B cell (primary cell): ENCODE data around the gene SLC49A3. TPM values are rescaled to one million over a fixed set of nuclear protein-coding genes. Genes with fewer than 3 reads are reported as not detected.
"Not testable (repeated sequence)": the region's sequence is repeated elsewhere in the genome, so short reads cannot be mapped to it uniquely, and the experiment has no call there.

ENCODE experiments used
- ATAC-seq: fragments of 200-7000 bp; cut with Tn5 transposase; one replicate; pipeline ENCODE4 v1.10.0; 2021; ENCODE audit warnings: low read depth, mild to moderate bottlenecking, moderate number of reproducible peaks, moderate library complexity
- CTCF ChIA-PET: fragments of 350-600 bp; sonication (Branson Sonifier 250); formaldehyde crosslinking; loops from one replicate; lab custom pipeline; 2021; ENCODE audit warnings: antibody characterized with exemption, inconsistent platforms; lab: Charles Lee
- POLR2A ChIA-PET: fragments of 350-600 bp; sonication (Branson Sonifier 250); formaldehyde crosslinking; loops from one replicate; lab custom pipeline; 2021; ENCODE audit warnings: antibody characterized with exemption; lab: Charles Lee
- DNase-seq: peaks from one replicate; pipeline ENCODE4 v3.0.0; 2013
- H2AFZ ChIP-seq: 2 replicates; pipeline ENCODE4 v1.6.1; 2012; ENCODE audit warnings: mild to moderate bottlenecking, low read depth, low read length; ENCODE audit not compliant: insufficient read depth, poor library complexity, severe bottlenecking
- H3K27ac ChIP-seq, 2 donors: 1 replicate in 1 of 2; 2 replicates in 1 of 2; pipeline ENCODE4 v1.5.1; 2012 to 2013; ENCODE audit warnings: low read length in 2 of 2, mild to moderate bottlenecking in 2 of 2, moderate library complexity in 1 of 2
- H3K27me3 ChIP-seq, 4 experiments: fragments of 200-600 bp in 1 of 4; sonication (generic) in 1 of 4; replicated peaks in 1 of 4; 1 replicate in 2 of 4; 2 replicates in 2 of 4; pipeline versions ENCODE4 v1.6.1 to v1.7.0; 2013 to 2016; ENCODE audit warnings: low read length in 3 of 4, mild to moderate bottlenecking in 2 of 4, mixed read lengths in 1 of 4, moderate library complexity in 1 of 4; ENCODE audit not compliant: insufficient read depth in 4 of 4, control insufficient read depth in 3 of 4; ENCODE audit errors: control extremely low read depth in 1 of 4
- H3K36me3 ChIP-seq, 2 experiments: replicated peaks in 1 of 2; 1 replicate in 1 of 2; 2 replicates in 1 of 2; pipeline versions ENCODE4 v1.6.1 to v1.7.1; 2013; ENCODE audit warnings: low read length in 1 of 2; ENCODE audit not compliant: insufficient read depth in 2 of 2, control insufficient read depth in 1 of 2; ENCODE audit errors: control extremely low read depth in 1 of 2, extremely low read depth in 1 of 2
- H3K4me1 ChIP-seq, 2 donors: fragments of 200-600 bp in 1 of 2; sonication (generic) in 1 of 2; 1 replicate in 1 of 2; 2 replicates in 1 of 2; pipeline versions ENCODE4 v1.5.1 to v1.6.1; 2013 to 2017; ENCODE audit warnings: low read length in 2 of 2; ENCODE audit not compliant: control insufficient read depth in 2 of 2, insufficient read depth in 2 of 2
- H3K4me2 ChIP-seq: replicated peaks from 2 replicates; pipeline ENCODE3; 2012; ENCODE audit warnings: mild to moderate bottlenecking, low read depth, low read length; ENCODE audit not compliant: poor library complexity, severe bottlenecking
- H3K4me3 ChIP-seq, 5 experiments: fragments of 200-600 bp in 1 of 5; sonication (generic) in 1 of 5; 1 replicate in 3 of 5; 2 replicates in 2 of 5; pipeline versions ENCODE4 v1.5.1 to v1.7.0; 2011 to 2016; ENCODE audit warnings: low read length in 4 of 5, mild to moderate bottlenecking in 4 of 5, low read depth in 2 of 5, control low read depth in 1 of 5, moderate library complexity in 1 of 5; ENCODE audit not compliant: insufficient read depth in 1 of 5; ENCODE audit errors: control extremely low read depth in 1 of 5, extremely low read depth in 1 of 5
- H3K79me2 ChIP-seq: fragments of 200-600 bp; sonication (generic); one replicate; pipeline ENCODE4 v1.6.0; 2016; ENCODE audit warnings: low read length; ENCODE audit not compliant: control insufficient read depth, insufficient read depth
- H3K9ac ChIP-seq: fragments of 200-600 bp; sonication (generic); 2 replicates; pipeline ENCODE4 v1.6.1; 2017; ENCODE audit warnings: mild to moderate bottlenecking, low read length, moderate library complexity
- H3K9me3 ChIP-seq, 3 donors: one replicate each; pipeline versions ENCODE4 v1.6.1 to v1.7.1; 2013; ENCODE audit warnings: low read length in 2 of 3; ENCODE audit not compliant: control insufficient read depth in 2 of 3, insufficient read depth in 1 of 3; ENCODE audit errors: control extremely low read depth in 1 of 3
- H4K20me1 ChIP-seq: 2 replicates; pipeline ENCODE4 v1.6.0; 2012; ENCODE audit warnings: mild to moderate bottlenecking, low read length; ENCODE audit not compliant: insufficient read depth, control insufficient read depth, poor library complexity, severe bottlenecking
- H3K27ac Mint-ChIP-seq: one replicate; pipeline ENCODE4 v1.8.0; 2021; ENCODE audit warnings: mixed read lengths
- H3K27me3 Mint-ChIP-seq: one replicate; pipeline ENCODE4 v1.8.0; 2021; ENCODE audit warnings: mixed read lengths
- H3K4me1 Mint-ChIP-seq: one replicate; pipeline ENCODE4 v1.8.0; 2021; ENCODE audit warnings: mixed read lengths
- H3K4me3 Mint-ChIP-seq: one replicate; pipeline ENCODE4 v1.8.0; 2021; ENCODE audit warnings: mixed read lengths
- H3K9me3 Mint-ChIP-seq: one replicate; pipeline ENCODE4 v1.8.0; 2022; ENCODE audit warnings: mixed read lengths; ENCODE audit not compliant: insufficient read depth
- EZH2 ChIP-seq: IDR thresholded peaks from 2 replicates; pipeline ENCODE4 v1.6.1; 2012; ENCODE audit warnings: borderline replicate concordance, low read depth, mild to moderate bottlenecking, moderate library complexity, low read length; ENCODE audit not compliant: insufficient read depth, poor library complexity, severe bottlenecking
- WGBS: methylation state at CpG from one replicate; pipeline ENCODE4 v1.1.5; 2013; ENCODE audit warnings: missing lambda C conversion rate; ENCODE audit not compliant: insufficient coverage; 5-methylcytosine and 5-hydroxymethylcytosine counted together
- intact Hi-C: fragments of 100-400 bp; cut with micrococcal nuclease; formaldehyde crosslinking; loops from one replicate; pipeline ENCODE4 v1.10.0; 2022
- polyA plus RNA-seq: library from polyadenylated mRNA; depleted of rRNA; stranded (reverse); fragments of >200 nt; gene quantifications from 2 replicates; pipeline ENCODE4 v1.2.3, GENCODE V29; 2012
- total RNA-seq, 2 donors: library from RNA; stranded (reverse); fragments of 120-200 nt in 1 of 2; gene quantifications; 1 replicate in 1 of 2; 2 replicates in 1 of 2; pipeline versions ENCODE4 v1.2.3 to v1.2.4, GENCODE V29; 2013 to 2022
- TF ChIP-seq, protein P1 (sequence below): fragments of 200-600 bp; IDR thresholded peaks from one replicate; pipeline ENCODE4 v1.8.0; 2022; ENCODE audit warnings: antibody characterized with exemption, mild to moderate bottlenecking

SLC49A3 gene
- total and polyA plus RNA-seq, 2 donors (not counting 1 experiment from before 2014, with no cell fraction given) = 2.0 to 4.3 TPM

DNA sequence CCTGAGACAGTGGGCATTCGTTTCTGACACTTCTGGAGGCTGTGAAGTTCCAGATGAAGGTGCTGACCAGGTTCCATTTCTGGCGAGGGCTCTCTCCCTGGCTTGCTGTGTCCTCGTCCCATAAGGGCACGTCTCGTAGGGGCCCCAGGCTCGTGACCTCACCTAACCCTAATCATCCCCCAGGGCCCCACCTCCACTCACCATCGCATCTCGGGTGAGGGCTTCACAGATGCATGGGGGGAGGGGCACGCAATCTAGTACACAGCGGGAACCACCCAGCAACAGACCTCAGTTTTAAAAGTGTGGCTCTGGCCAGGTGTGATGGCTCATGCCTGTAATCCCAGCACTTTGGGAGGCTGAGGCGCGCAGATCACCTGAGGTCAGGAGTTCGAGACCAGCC lies 41.5 kb downstream of the SLC49A3 start:
- 70% methylated on average over 11 of the region's 13 CpGs for WGBS
- Histone ChIP-seq H3K27me3 (peaks cover 0 to 8% (median 1%) of the 10 kb centered on the region in 4 experiments), H3K27ac (no peak overlapping the region), H3K4me3 (no peak overlapping the region), H3K4me2 (no peak overlapping the region), H3K36me3 (no peaks in the 10 kb centered on the region), H2AFZ (no peak overlapping the region), H3K9me3 (peaks cover 0 to 30% (median 2%) of the 10 kb centered on the region in 3 donors), H3K4me1 (no peaks in the 10 kb centered on the region), H4K20me1 (no peaks in the 10 kb centered on the region), H3K79me2 (no peaks in the 10 kb centered on the region), H3K9ac (no peak overlapping the region)
- TF ChIP-seq EZH2 = no peak
- TF ChIP-seq, protein P1, sequence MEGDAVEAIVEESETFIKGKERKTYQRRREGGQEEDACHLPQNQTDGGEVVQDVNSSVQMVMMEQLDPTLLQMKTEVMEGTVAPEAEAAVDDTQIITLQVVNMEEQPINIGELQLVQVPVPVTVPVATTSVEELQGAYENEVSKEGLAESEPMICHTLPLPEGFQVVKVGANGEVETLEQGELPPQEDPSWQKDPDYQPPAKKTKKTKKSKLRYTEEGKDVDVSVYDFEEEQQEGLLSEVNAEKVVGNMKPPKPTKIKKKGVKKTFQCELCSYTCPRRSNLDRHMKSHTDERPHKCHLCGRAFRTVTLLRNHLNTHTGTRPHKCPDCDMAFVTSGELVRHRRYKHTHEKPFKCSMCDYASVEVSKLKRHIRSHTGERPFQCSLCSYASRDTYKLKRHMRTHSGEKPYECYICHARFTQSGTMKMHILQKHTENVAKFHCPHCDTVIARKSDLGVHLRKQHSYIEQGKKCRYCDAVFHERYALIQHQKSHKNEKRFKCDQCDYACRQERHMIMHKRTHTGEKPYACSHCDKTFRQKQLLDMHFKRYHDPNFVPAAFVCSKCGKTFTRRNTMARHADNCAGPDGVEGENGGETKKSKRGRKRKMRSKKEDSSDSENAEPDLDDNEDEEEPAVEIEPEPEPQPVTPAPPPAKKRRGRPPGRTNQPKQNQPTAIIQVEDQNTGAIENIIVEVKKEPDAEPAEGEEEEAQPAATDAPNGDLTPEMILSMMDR = no peak
- ATAC-seq (no peak), DNase-seq (no peak)
- H3K9me3 Mint-ChIP-seq = no peaks in the 10 kb centered on the region
- ChIA-PET CTCF (no interaction called here), POLR2A (no interaction called here)
- peaks cover 16% of the 10 kb centered on the region for H3K27me3 Mint-ChIP-seq
- intact Hi-C loops = no loop called here
- H3K4me3 Mint-ChIP-seq = no peak overlapping the region
- H3K27ac Mint-ChIP-seq = no peak overlapping the region
- no peaks in the 10 kb centered on the region for H3K4me1 Mint-ChIP-seq

DNA sequence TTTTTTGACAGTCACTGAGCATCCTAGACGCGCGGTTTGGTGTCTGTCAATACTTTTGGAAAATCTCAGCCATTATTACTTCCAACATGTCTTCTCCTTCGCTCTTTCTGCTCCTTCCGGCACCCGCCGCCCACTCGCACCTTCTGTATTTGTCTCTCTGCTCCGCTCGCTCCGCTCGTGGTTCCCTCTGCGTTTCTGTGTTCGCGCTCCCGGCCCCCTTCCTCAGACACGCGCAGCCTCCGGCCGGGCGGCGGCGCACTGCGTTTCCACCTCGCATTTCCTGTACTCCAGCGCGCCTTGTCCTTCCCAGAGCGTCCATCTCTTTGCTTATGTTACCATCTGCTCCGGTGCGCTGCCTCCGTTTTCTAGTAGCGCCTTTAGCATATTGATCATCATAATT lies 42.5 kb downstream of the SLC49A3 start:
- Histone ChIP-seq H3K27ac (no peak overlapping the region), H4K20me1 (no peaks in the 10 kb centered on the region), H3K4me2 (no peak overlapping the region), H2AFZ (no peak overlapping the region), H3K4me3 (no peak overlapping the region), H3K9ac (no peak overlapping the region), H3K36me3 (no peaks in the 10 kb centered on the region), H3K9me3 (peaks cover 0 to 39% (median 2%) of the 10 kb centered on the region in 3 donors), H3K79me2 (no peaks in the 10 kb centered on the region), H3K4me1 (no peaks in the 10 kb centered on the region), H3K27me3 (peaks cover 0 to 8% (median 1%) of the 10 kb centered on the region in 4 experiments)
- TF ChIP-seq, protein P1 = no peak
- no peak for TF ChIP-seq EZH2
- ChIA-PET CTCF (no interaction called here), POLR2A (no interaction called here)
- ATAC-seq (no peak), DNase-seq (no peak)
- H3K27me3 Mint-ChIP-seq = peaks cover 16% of the 10 kb centered on the region
- H3K4me1 Mint-ChIP-seq = no peaks in the 10 kb centered on the region
- no peak overlapping the region for H3K27ac Mint-ChIP-seq
- intact Hi-C loops = no loop called here
- H3K9me3 Mint-ChIP-seq = no peaks in the 10 kb centered on the region
- 75% methylated on average over 32 of the region's 32 CpGs for WGBS
- H3K4me3 Mint-ChIP-seq = no peak overlapping the region

DNA sequence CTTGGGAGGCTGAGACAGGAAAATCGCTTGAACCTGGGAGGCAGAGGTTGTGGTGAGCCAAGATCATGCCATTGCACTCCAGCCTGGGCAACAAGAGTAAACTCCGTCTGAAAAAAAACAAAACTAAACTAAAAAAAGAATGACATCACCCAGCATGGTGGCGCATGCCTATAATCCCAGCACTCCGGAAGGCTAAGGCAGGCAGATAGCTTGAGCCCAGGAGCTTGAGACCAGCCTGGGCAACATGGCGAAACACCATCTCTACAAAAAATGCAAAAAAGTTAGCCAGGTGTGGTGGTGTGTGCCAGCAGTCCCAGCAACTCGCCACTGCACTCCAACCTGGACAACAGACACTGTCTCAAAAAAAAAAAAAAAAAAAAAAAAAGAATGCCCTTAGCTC lies 46.6 kb downstream of the SLC49A3 start:
- H3K4me2 ChIP-seq, H3K36me3 ChIP-seq, H3K4me3 ChIP-seq, DNase-seq, H3K4me1 ChIP-seq, H3K79me2 ChIP-seq, POLR2A ChIA-PET, H4K20me1 ChIP-seq, H3K4me3 Mint-ChIP-seq, intact Hi-C loops, ATAC-seq, H3K27me3 ChIP-seq, H3K4me1 Mint-ChIP-seq, CTCF ChIA-PET, H3K9ac ChIP-seq, H3K27ac Mint-ChIP-seq, H3K27ac ChIP-seq, H2AFZ ChIP-seq, H3K9me3 Mint-ChIP-seq: not testable (repeated sequence)
- WGBS = 96% methylated on average over 4 of the region's 6 CpGs
- H3K9me3 ChIP-seq = peaks cover 0 to 40% (median 2%) of the 10 kb centered on the region in 3 donors
- H3K27me3 Mint-ChIP-seq = peaks cover 28% of the 10 kb centered on the region
